HG03103 (cell line): ENCODE measurements around the gene ZNF532.

Experiments
- ATAC-seq: cut with Tn5 transposase; IDR thresholded peaks from one replicate; pipeline ENCODE4 v1.9.1; 2021; ENCODE audit warnings: low read depth; ENCODE audit not compliant: unreplicated experiment

The ZNF532 gene

DNA sequence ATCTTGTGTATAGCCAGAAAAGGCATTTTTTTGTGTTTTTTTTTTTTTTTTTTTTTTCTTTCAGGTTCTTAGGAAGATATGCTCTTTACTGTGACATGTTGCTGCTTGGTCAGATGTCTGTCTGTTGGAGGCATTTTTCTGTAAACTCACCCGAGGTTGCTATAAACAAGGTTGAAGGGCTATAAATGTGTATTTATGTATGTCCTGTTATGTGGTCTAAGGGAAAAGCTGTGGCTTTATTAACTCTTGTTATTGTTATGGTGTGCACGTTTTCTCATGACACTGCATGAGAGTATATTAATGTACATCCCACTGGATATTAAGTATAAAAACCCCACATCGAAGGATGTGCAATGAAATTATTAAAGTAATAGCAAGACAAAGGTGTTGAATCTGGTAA, 102.0 kb downstream of the ZNF532 start:
- no peak for ATAC-seq

DNA sequence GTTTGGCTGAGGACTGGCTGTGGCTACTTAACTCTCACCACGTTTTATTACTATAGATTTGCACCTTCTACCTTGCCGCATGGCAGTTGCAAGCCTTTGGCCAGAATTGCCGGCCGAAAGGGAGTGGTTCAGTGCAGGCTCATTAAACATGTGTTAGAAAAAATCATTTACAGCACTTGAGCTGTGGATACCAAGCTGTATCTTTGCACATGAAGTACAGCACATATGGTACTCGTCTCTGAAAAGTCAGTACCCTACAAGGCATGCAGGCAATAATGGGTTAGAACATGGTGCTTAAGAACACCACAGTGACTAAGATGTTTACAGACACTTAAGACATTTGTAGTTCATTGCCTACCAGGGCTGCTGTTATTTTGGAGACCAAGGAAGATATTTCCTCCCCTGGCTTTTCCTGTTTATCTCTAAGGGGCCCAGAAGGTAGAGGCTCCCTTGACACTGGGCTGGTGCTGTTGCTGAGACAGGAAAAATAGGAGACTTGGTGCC, 103.1 kb downstream of the ZNF532 start:
- no peak for ATAC-seq

DNA sequence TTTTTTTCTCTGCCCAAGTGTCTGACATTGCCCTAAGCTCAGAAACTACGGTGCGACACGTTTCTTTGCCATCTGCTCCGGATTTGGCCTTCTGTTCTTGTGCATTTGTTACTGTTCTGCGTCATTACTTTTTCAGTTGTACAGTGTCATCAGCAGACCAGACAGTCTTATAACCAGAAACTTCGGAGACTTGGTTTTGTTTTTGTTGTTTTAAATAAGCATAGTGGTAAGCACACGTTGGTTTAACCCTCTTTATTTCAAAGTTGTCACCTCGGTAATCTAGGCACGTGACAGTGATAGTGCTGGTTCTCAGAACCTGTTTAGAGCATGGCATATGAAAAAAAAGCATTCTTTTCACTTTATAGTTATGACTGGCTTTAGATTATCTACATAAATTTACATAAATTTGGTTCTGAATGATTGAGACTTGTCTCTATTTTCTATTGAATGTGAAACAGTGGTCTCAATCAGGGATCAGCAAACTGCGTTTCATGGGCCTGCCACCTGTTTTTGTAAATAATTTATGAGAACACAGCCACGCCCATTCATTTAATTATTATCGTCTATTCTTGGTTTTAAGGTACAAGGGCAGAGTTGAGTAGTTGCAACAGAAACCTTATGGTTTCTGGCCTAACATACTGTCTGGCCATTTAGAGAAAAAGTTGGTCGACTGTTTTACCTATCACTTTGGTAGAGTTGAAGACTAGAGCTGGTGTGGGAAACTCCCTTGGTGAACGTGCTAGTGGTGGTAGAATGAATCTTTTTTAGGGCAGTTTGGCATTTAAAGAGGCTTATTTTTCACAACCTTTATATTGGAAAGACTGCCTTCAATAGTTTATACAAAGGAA, 106.5 kb downstream of the ZNF532 start:
- peak; percentile 69 for ATAC-seq

DNA sequence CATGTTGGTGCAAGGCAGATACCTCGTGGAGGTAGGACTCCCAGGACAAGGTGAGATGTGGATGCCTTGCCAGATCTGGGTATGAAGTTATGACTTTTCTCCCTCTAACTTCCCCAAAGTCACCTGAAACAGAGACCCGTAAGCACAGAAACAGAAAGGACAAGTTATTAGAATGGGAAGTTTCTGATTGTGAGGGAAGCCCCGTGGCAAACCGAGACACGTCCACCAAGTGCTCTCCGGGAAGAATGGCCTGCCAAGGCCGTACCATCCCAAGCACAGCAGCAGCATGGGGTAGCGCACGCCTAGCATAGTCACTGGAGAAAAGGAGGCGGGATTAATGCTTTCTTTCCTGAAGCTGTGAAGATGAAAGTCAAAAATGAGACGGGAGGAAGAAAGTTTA, 110.6 kb downstream of the ZNF532 start:
- ATAC-seq, result no peak

DNA sequence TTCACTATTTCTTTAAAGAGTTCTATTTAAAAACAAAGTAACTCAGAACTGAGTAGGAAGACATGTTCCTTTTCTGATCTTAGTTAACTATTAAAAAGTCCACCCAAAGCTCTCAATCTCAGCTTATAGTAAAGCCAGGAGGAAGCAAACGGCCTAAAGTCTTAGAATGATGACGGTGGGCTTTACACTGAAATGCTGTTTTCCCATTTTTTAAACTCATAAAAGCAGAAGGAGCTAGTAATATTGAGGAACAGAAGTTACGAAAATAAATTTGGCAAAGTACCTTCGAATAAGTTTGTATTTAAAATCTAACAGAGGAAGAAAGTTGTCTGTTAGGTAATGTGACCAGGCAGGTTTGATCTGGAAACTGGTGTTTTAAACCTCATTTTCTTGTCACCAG, 111.1 kb downstream of the ZNF532 start:
- ATAC-seq, result no peak

DNA sequence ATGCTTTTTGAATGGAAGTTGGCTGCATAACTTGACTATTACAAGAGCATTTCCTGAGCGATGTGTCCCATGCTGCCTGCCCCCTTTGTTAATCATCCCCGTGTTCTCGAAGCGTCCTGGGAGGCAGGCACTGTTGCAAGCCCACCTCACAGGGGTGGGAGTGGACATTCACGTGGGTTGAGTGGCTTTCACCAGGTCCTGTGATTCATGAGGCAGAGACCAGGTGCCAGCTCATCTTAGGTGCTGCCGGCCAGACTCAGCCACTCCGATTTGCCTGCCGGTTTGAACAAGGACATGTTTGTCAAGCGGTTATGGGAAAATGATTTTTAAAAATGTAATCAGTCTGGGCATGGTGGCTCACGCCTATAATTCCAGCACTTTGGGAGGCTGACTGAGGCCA, 112.5 kb downstream of the ZNF532 start:
- ATAC-seq, result no peak

DNA sequence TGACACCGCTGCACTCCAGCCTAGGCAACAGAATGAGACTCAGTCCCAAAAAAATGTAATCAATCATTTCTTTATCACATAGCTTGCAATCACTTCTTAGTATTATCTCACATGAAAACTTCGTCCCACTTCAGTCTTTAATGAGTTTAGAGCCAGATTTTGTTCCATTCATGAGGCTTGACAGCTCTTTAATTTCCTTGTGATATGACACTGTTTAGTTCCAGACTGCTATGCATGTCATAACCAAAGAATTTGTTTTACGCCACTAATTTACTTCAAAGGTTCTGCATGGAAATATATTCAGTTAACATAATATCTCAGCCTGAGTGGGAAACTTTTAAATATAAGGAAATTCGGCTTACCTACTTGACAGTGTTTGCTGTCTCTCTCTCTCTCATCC, 113.1 kb downstream of the ZNF532 start:
- no peak for ATAC-seq

DNA sequence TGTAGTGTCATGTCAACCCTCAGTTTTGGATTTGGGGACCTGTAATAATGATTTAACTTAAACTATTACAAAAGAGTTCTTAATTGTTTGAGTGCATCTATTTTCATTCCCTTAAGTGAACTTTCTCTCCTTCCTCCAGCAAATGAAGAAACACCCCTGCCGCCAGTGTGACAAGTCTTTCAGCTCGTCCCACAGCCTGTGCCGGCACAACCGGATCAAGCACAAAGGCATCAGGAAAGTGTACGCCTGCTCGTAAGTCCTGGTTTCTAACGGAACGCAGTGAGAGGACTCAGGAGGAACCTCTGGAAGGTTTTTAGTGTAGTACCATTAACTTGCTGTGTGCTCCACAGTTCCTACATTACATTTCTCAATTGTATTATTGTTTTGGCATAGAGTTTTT, 114.2 kb downstream of the ZNF532 start:
- ATAC-seq, result no peak

DNA sequence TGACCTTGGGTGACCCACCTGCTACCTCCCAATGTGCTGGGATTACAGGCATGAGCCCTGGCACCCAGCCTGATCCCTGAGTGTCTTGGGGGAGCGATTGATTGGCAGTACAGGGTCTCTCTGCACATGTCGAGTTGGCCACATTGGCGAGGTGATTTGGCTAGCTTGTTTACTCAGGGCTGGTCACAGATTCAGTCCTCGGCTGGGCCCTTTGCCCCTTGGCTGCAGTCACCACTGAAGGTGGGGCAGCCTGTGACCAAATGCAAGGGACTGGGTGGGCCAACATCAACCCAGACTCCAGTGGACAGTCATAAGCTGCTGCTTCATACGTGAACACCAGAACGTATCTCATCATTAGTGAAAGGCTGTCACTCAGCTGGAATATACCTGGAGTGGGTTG, 114.9 kb downstream of the ZNF532 start:
- ATAC-seq, result no peak

DNA sequence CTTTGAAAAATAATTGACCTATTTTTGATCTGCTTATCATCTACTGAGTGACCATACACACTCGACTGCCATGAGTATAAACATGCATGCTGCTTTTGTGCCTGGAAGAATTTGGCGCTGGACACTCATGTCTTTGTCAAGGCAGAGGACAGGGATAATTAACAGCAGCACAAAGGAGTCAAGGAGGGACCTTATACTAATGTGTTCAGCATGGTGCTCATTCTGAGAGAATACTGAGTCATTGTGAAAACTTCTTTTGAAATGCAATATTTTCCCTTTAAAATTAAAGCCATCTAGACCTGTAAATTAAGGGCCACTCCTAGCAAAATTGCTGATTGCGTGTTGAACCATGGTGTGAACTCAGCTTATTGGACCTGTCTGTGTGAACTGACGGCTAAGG, 116.3 kb downstream of the ZNF532 start:
- no peak for ATAC-seq

DNA sequence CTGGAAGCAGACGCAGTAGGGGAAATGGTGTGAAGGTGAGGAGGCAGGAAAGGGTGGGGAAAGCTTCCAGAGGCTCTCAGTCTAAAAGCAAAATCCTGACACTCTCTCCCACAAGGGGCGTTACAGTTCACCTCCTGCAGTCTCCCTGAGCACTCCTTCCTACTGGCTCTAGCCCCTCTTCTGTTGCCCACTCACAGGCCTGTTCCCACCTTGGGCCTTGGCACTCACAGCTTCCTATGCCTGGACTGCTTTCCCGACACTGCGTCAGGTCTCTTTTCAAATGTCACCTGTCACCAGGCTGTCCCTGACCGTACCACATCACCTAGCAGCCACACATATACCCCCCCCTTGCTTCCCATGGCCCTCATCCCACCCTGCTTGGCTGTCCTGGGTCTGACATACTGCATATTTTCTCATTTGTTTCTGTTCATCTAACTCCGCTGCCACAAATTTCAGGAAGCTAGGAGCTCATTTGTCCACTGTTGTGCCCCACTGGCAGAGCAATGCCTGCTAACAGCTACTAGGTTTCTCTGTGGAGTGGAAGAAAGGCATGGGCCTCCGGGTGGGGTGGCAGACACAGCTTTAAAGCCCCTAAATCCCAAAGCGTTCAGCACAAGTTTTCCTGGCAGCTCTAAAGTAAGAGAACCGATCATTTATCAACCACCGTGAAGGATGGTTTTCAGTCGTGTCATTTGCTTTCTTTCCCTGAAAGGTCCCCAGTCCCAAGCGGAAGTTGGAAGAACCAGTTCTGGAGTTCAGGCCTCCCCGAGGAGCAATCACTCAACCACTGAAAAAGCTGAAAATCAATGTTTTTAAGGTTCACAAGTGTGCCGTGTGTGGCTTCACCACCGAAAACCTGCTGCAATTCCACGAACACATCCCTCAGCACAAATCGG, 118.8 kb downstream of the ZNF532 start:
- no peak for ATAC-seq

DNA sequence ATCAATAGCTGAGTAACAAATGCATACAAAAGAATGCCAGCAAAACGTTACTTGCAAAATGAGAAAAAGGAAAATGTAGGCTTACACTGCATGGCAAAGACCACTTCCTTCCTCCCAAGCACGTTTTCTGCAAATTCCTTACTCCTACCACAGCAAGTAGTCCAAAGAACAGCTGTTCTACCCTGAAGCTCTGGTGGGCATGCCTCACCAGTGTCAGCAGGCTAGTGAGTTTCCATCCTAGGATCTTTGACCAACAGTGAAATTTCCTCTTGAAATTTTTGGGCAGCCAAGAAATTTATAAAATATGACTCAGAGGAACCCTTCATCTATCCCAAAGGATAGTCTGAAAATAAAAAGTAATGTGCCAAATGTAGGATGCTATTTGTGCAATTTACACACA, 123.9 kb downstream of the ZNF532 start:
- ATAC-seq, result no peak

DNA sequence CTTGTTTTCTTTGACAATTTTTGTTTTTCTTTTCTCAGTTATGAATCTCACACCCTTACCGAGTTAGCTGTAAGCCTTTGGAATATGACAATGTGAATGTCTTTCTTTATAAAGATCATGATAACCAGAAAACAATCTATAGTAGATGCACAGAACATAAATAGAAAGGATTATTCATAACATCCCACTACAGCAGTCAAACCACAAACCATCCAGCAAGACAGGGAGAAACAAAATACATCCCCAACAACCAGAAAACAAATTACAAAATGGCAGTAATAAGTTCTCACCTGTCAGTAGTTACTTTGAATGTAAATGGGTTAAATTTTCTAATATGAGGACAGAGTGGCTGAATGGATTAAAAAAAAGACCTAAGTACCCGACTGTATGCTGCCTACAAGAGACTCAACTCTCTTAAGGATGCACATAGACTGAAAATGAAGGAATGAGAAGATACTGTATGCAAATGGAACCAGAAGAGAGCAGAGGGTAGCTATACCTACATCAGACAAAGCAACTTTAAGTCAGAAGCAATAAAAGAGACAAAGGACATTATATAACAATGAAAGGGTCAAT, 124.6 kb downstream of the ZNF532 start:
- ATAC-seq, result no peak

DNA sequence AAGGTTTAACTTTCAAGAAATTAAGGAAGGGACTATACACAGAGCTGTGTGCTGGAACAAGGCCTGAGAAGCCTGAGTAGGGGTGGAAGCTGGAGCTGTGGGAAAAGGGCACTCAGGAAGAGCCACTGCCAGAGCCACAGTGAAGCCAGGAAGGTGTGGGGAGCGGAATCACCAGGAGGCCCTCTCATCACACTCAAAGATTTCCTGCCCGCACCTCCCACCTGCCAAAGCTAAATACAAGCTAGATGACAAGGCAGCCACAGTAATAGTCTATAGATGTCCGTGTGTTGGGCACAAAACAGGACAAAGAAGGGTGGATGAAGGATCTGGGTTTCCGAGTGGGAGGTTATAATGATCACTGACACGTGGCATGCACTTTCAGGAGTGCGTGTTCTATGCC, 126.0 kb downstream of the ZNF532 start:
- ATAC-seq, result no peak

DNA sequence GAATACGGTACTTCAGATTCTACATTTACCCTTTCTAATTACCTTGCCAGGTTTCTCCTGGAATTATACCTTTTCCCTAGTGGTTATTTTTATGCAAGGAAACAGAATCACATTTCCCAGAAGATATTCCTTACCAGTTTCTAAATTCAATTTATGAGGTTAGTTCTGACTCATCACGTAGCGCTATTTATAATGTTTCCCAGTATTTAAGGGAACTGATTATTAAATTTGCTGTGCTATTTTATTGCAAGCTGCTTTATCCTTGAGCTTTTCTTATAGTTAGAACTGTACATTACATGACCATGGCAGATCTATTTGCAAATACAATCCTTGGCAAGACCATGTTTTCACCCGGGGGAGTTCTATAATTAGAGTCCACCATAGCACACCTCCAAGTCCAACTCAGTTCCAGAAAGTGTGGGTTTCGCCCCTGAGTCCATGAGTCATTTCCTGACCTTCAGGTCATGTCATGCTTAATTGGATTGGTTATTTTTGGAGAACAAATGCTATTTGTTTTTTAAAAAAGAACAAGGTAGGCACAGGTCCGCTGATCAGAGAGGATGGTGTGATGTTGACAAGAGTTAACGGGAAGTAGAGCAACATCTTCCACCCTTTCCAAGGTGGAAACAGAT, 126.6 kb downstream of the ZNF532 start:
- ATAC-seq, result peak; percentile 91

DNA sequence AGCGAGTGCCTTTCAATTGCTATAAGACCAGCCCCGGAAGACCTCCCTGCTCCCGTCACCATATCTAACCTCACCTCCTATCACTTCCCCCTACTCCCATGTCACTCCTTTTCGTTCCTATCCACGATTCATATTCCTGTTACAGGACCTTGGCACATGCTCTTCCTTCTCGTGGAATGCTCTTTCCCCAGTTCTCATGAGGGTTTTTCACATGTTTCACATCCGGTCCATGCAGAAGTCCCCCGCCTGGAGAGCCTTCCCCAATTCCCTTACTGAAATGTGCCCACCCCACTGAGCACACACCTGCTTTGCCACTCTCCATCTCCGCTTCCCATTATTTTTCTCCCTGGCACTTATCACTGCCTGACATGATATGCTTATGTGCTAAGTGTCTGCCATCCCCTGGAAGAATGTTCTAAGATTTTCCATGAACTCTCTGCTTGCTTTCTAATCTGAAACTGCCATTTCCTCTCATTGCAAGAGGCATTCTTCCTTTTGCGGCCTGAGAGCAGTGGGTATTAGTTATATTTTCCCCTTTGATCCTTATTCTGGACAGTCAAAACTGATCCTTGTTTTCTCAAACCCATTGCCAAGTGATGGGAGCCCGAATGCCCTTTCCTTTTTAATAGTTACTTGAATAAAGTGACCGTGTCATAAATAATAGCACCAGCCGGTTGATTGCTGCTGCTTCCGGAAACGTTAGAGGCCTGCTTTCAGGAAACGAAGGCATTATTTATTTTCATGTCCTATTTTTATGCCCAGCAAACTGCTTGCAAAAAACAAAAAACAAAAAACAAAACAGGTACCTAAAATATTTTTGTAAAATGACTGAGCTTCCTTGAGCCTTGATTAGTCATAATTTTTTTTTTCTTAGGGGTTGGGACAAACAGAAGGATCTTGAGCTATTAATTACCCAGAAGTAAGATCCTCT, 127.9 kb downstream of the ZNF532 start:
- ATAC-seq, result no peak

DNA sequence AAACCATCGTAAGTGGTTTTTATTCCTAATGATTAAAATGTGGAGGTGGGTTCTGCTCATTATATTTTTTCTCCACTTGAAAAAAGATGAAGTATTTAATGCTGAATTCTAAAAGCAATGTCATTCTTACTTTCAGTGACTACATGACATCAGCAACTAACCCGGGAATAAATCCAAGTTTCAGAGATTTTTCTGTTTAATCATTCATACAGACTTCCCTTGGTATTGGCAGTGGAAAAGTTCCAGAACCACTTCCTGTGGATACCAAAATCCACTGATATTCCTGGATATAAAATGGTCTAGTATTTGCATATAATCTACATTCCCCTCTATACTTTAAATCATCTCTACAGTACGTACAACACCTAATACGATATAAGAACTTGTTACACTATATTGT, 128.6 kb downstream of the ZNF532 start:
- no peak for ATAC-seq

DNA sequence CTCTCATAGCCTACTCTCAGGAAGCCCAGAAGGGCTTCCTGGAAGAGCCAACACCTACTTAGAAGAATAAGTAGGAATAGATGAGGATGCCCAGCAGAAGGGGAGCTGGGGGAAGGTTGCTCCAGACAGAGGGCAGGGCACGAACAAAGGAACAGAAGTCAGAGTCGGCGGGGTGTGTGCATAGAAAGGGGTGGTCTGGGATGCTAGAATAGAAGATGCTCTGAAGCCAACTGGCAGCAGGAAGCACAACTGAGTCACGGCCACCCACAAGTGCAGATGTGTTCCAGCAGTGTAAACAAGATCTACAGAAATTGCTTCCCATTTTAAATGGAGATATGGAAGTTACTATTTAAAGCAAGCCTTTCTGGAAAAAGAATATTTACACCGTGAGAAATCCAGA, 131.0 kb downstream of the ZNF532 start:
- no peak for ATAC-seq

DNA sequence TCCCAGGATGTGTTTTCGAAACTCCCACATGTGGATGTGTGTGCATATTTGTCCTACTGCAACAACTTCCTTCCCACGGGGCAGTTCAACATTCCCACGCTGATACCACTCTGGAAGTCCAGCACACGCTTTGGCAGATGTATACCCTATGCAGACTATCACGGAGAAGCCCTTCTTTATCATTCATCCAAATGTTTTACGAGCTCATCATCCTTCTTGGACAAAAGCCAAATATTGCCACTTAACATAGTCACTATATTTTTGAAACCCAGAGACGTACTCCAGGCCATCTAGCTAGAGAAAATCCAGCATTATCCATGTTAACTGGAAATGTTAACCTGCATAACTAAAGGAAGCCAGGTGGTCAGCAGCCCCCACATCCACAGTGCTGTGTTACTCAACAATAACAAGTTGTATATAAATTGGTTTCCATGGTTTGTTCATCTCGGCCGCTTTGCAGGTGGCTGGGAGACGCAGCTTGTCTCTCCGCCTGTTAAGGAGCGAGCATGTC, 131.5 kb downstream of the ZNF532 start:
- no peak for ATAC-seq
